ENCODE measurements around the gene ZNF567.

DNA sequence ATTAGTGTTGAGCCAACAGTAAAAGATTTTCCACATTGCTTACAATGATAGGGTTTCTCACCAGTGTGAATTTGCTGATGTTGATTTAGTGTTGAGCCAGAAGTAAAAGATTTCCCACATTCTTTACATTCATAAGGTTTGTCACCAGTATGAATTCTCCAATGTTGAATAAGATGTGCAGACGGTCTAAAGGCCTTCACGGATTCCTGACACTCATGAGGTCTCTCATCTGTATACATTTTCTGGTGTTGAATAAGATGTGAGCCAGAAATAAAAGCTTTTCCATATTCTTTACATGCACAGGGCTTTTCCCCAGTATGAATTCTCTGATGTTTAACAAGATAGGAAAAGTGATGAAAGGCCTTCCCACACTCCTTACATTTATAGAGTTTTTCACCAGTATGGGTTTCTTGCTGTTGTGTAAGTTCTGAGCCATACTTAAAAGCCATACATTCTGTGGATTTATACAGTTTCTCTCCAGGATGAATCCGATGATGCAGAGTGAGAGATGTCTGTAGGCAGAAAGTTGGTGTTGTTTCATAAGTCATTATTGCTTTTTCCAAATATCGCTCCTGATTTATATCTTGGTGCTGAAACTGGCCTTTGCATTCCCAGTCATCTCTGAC lies 62.8 kb downstream of the ZNF567 start:
- TF ChIP-seq, protein P1, sequence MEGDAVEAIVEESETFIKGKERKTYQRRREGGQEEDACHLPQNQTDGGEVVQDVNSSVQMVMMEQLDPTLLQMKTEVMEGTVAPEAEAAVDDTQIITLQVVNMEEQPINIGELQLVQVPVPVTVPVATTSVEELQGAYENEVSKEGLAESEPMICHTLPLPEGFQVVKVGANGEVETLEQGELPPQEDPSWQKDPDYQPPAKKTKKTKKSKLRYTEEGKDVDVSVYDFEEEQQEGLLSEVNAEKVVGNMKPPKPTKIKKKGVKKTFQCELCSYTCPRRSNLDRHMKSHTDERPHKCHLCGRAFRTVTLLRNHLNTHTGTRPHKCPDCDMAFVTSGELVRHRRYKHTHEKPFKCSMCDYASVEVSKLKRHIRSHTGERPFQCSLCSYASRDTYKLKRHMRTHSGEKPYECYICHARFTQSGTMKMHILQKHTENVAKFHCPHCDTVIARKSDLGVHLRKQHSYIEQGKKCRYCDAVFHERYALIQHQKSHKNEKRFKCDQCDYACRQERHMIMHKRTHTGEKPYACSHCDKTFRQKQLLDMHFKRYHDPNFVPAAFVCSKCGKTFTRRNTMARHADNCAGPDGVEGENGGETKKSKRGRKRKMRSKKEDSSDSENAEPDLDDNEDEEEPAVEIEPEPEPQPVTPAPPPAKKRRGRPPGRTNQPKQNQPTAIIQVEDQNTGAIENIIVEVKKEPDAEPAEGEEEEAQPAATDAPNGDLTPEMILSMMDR (conservative IDR thresholded peaks at IDR 0.05; ENCODE audit: low read length): no peak
- TF ChIP-seq EZH2phosphoT487 (IDR thresholded peaks at IDR 0.05; ENCODE audit: borderline replicate concordance): no peak

All from Loucy (cell line).